ENCODE measurements around the gene RYR1. TPM values are rescaled to one million over a fixed set of nuclear protein-coding genes. Genes with fewer than 3 reads are reported as not detected.

Gene RYR1
- total RNA-seq, 4 donors from 2014 or later: 1.5 to 8.8 (median 4.4) TPM

DNA sequence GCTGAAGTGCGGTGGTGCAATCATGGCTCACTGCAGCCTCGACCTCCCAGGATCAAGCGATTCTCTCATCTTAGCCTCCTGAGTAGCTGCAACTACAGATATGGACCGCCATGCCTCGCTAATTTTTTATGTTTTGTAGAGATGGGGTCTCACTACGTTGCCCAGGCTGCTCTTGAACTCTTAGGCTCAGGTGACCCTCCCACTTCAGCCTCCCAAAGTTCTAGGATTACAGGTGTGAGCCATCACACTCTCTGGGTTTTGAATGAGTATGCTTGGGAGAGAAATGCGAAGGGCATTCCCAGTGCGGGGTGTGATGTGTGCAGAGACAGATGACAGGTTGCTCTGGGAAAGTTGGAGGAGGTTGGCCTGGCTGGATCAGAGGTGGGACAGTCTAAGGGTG lies 49.0 kb downstream of the RYR1 start:
- TF ChIP-seq, protein P1, sequence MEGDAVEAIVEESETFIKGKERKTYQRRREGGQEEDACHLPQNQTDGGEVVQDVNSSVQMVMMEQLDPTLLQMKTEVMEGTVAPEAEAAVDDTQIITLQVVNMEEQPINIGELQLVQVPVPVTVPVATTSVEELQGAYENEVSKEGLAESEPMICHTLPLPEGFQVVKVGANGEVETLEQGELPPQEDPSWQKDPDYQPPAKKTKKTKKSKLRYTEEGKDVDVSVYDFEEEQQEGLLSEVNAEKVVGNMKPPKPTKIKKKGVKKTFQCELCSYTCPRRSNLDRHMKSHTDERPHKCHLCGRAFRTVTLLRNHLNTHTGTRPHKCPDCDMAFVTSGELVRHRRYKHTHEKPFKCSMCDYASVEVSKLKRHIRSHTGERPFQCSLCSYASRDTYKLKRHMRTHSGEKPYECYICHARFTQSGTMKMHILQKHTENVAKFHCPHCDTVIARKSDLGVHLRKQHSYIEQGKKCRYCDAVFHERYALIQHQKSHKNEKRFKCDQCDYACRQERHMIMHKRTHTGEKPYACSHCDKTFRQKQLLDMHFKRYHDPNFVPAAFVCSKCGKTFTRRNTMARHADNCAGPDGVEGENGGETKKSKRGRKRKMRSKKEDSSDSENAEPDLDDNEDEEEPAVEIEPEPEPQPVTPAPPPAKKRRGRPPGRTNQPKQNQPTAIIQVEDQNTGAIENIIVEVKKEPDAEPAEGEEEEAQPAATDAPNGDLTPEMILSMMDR (IDR thresholded peaks at IDR 0.05; ENCODE audit: low read depth): no peak

DNA sequence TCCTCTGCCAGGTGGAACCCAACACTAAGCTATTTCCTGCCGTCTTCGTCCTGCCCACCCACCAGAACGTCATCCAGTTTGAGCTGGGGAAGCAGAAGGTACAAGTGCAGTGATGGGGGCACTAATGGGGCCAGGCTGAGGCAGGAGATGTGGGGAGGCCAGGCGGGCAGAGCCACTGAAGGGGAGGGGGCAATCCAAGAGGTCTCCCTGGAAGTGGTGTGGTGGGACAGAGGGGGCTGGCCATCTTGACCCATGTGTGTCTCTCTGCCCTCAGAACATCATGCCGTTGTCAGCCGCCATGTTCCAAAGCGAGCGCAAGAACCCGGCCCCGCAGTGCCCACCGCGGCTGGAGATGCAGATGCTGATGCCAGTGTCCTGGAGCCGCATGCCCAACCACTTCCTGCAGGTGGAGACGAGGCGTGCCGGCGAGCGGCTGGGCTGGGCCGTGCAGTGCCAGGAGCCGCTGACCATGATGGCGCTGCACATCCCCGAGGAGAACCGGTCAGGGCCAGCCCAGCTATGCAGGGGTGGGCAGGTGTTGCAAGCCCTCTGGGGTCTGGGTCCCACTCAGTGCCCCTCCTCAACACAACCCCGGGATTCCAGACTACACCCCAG lies 49.6 kb downstream of the RYR1 start:
- TF ChIP-seq, protein P1 (IDR thresholded peaks at IDR 0.05; ENCODE audit: low read depth): no peak

DNA sequence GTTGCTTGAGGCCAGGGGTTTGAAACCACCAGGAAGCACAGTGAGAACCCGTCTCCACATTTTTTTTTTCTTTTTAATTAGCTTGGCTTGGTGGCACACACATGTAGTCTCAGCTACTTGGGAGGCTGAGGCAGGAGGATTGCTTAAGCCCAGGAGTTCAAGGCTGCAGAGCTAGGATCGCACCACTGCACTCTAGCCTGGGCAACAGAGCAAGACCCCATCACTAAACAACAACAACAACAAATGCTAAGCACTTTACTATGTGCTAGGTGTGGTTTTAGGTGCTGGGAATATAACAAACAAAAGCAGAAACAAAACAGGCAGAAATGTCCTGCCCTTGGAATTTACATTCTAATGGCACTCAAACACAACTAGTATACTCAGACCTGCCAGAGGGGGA lies 51.3 kb downstream of the RYR1 start:
- TF ChIP-seq, protein P1 (IDR thresholded peaks at IDR 0.05; ENCODE audit: low read depth): no peak

DNA sequence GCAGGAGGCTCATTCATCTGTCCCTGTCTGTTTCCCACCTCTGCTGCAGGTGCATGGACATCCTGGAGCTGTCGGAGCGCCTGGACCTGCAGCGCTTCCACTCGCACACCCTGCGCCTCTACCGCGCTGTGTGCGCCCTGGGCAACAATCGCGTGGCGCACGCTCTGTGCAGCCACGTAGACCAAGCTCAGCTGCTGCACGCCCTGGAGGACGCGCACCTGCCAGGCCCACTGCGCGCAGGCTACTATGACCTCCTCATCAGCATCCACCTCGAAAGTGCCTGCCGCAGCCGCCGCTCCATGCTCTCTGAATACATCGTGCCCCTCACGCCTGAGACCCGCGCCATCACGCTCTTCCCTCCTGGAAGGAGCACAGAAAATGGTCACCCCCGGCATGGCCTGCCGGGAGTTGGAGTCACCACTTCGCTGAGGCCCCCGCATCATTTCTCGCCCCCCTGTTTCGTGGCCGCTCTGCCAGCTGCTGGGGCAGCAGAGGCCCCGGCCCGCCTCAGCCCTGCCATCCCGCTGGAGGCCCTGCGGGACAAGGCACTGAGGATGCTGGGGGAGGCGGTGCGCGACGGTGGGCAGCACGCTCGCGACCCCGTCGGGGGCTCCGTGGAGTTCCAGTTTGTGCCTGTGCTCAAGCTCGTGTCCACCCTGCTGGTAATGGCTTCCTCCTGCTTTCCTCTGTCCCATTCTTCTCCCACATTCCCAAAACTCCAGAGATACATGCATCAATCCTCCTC lies 52.2 kb downstream of the RYR1 start:
- TF ChIP-seq, protein P1 (IDR thresholded peaks at IDR 0.05; ENCODE audit: low read depth): no peak

DNA sequence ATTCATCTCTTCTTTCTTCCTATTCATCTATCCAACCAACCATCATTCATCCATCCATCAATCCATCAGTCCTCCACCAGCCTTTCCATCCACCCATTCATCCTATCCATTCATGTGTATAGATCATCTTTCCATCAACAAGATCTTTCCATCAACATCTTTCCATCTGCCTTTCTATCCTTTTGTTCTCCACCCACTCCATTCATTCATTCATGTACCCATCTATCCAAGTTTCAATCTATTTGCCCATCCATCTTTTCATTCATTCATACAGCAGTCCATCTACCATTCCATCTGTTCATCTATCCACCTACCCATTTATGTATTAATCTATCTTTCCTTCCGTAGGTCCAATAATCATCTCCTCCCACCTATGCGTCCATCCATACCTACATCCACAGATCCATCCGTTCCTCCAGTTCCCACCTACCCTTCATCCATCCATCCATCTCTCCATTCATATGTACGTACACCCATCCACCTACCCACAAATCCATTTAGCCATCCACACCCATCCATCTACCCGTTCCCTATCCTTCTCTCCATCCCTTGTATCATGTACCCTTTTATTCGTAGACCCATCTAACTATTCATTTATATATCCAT lies 53.3 kb downstream of the RYR1 start:
- TF ChIP-seq, protein P1 (IDR thresholded peaks at IDR 0.05; ENCODE audit: low read depth): no peak

DNA sequence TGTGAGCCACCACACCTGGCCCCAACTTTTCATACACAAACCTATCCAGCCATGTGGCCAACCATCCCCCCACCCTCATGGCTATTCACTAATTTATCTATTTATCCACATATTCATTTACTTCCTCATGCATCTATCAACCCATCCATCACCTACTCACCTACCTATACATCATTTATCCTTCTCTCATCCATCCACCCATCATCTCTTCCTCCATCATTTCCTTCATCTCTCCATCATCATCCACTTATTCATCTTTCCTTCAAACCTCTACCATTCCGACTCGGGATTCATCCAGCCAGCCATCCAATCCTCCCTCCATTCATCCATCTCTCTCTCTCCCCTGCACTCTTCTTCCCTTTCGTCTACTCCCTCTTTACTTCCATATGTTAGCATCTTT lies 54.6 kb downstream of the RYR1 start:
- TF ChIP-seq, protein P1 (IDR thresholded peaks at IDR 0.05; ENCODE audit: low read depth): no peak

DNA sequence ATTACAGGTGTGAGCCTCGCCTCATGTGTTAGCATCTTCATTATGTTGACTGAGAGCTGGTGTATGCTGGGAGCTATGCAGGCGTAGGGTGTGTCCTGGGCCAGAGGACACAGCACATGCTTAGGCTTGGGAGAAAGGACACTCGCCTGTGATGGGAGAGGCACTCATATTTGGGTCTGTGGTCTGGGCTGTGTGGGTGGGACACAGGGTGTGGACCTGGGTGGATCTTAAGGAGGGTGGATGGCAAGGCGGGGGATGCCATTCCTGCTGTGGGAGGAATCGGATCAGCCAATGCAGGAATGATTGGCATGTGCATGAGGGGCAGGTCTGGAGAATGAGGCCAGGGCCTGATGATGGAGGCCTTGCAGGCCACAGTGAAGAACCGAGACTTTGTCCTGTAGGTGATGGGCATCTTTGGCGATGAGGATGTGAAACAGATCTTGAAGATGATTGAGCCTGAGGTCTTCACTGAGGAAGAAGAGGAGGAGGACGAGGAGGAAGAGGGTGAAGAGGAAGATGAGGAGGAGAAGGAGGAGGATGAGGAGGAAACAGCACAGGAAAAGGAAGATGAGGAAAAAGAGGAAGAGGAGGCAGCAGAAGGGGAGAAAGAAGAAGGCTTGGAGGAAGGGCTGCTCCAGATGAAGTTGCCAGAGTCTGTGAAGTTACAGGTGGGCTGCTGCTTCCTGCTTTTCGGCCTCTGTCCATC lies 55.4 kb downstream of the RYR1 start:
- TF ChIP-seq, protein P1 (IDR thresholded peaks at IDR 0.05; ENCODE audit: low read depth): no peak
